Activated CD4-positive, alpha-beta T cell treated with anti-CD3 and anti-CD28 coated beads, Interleukin-2, amount 50 U/mL, for 16 hours (primary cell): ENCODE results near the gene EDN3.

Experiments used
- DNase-seq: peaks from one replicate; pipeline ENCODE4 v3.0.0-alpha.2; 2020

Gene EDN3

DNA sequence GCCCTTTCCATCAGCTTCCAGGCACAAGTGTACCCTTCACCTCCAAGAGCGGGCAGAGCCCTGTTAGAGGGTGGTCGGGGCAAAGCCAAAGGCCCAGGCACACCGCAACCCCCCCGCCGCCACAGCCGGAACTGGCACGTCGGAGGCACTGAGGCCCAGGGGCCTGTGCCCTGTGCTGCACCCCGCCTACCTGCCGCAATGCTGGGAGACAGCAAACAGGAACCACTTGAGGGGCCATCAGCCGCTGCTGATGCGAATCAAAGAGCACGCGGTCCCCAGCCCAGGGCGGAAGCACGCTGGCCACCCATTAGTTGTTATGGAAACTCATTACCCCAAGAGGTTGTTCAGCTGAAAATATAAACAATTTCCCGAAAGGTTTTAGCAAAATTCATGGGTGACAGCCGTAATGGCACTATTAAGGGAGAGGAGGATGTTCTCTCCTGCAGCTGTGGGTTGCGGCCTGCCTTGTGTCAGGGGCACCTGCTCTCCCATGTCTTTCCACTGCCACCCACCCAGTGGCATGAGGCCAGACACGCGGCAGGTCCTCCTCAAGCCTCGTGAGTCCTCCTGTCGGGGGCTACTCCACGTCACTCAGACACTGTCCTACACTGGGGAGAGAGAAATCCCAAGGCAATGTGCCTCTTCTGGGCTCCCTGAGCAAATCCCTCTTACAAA lies 65.3 kb downstream of the EDN3 start:
- DNase-seq, result no peak

DNA sequence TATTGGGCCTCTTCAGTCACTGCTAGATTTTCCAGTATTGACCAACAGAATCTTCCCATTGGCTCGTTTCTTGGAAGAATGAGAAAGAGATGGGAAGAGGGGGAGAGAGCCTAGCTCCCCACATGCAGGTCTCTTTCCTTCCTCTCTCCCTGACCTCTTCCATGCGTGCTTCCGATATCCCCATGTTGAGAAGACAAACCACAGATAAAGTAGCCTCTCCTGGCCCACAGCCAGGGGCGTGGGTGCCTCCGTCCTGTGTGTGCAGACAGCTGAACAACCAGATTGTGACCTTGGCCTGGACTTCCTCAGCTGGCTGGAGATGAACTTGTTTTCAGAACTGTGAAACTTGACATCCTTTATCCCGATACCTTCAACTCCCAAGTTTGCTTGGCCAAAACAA lies 71.0 kb downstream of the EDN3 start:
- no peak for DNase-seq

DNA sequence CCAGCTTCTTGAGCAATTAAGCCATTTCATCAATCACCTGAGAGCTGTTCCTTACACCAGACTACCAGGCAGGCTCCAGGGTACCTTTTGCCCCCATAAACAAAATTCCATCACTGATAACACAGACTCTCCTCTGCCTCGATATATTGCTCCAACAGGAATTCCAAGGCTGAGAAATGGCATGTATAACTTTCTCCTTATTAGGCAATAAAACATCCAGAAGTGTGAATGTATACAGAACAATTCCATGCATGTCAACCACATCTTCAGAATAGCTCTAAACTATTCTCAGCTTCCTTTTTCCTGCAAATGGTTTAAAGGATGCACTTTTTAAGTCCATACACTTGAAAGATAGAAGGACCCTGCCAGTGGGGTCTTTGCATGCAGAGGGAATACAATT lies 73.8 kb downstream of the EDN3 start:
- no peak for DNase-seq

DNA sequence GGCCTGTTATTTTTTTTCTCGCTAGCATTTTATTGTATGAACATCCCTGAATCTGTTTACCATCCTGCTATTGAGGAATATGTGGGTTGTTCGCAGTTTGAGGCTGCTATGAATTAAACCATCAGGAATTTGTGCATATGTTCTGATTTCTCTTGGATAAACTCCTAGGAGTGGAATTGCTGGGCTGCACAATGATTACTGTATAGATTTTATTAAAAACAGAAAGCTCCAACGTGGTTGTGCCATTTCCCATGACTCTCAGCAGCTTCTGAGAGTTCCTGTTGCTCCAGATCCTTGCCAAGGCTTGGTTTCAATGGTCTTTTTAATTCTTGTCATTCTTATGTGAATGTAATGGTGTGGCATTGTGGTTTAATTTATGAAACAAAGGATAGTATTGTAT lies 75.1 kb downstream of the EDN3 start:
- no peak for DNase-seq
